GM20431 (cell line): ENCODE measurements around the gene IFNG.

Experiments used
- in situ Hi-C: fragments of 300-500 bp; cut with MseI, MboI; formaldehyde crosslinking; loops from one replicate; pipeline ENCODE4 v1.15.0; 2020; ENCODE audit warnings: low sequenced_read_pairs; ENCODE audit not compliant: unreplicated experiment

Gene IFNG

GRCh38 chr12:68169213-68169889 lies 9.8 kb upstream of the IFNG start:
- in situ Hi-C loops = no loop called here

DNA sequence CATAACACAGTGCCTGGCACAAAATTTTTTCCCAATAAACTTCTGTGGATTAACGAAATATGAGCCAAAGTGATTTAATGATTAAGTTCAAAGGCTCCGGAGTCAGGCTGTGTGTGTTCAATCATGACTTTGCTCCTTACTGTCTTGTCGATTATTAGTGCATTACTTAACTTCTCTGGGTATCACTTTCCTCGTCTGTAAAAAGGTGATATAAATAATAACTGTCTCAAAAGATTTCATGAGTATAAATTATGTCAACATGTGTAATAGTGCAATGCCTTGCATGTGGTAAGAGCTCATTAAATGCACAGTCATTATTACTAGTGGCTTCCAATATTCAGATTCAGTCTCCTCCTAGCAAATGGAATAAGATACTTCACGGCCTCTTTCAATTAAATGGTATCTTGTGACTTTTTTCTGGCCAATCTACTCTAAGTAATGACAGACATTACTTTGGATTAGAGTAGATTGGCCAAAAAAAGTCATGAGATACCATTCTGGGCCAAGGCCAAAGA lies 6.8 kb upstream of the IFNG start:
- in situ Hi-C loops = no loop called here

GRCh38 chr12:68163560-68164081 lies 4.1 kb upstream of the IFNG start:
- in situ Hi-C loops = no loop called here

DNA sequence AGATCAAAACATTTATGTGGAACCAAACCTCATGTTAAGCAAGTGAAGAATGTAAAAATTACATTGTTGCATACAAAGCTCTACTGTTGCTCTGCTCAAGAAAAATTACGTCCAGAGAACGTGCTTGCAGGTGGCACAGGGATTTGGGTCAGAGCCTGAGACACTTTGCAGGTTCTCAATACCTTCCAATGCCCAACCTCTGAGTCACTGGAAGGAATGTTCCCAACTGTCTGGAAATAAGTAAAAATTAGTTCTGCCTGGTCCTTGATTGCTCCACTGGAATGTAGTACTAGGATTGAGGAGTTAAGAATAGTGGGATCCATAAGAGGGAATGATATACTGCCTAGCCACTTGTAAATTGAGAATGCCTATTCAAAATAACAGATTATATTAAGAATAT lies 2.8 kb upstream of the IFNG start:
- in situ Hi-C loops = no loop called here

DNA sequence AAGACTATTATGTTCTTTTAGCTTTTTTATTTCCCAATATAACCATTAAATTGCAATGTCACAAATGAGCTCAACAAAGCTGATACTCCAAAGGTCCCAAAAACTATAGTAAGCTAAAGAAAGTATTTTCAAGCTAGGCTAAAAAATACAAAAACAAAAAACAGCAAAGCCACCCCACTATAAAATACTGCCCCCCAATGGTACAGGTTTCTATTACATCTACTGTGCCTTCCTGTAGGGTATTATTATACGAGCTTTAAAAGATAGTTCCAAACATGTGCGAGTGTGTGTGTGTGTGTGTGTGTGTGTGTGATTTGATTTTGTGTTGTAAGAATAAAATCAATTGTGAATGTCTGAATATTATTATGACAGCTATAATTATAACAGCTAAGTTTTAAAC lies 1.1 kb downstream of the IFNG start:
- in situ Hi-C loops = no loop called here

DNA sequence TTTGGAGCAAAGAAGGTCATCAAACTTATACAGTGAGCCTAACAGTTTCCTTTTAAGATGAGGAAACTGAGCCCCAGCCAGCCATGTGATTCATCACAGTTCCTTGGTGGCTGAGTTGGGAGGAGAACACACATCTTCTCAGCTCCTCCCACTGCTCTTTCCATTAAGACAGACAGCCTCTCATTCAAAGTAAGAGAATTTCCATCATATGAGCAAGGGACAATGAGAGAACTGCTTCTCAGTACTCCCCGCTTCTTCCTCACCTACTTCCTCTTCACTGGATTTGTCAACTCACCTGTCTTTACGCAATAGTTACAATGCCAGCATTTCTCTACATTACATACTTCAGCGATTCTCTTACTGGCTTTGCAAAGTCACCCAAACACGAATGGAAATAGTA lies 2.2 kb downstream of the IFNG start:
- in situ Hi-C loops = no loop called here

- in situ Hi-C loops = no loop called here
Measured at GRCh38 chr12:68156636-68157035, 2.9 kb downstream of the IFNG start.

GRCh38 chr12:68154779-68155178 lies 4.8 kb downstream of the IFNG start:
- in situ Hi-C loops = no loop called here

DNA sequence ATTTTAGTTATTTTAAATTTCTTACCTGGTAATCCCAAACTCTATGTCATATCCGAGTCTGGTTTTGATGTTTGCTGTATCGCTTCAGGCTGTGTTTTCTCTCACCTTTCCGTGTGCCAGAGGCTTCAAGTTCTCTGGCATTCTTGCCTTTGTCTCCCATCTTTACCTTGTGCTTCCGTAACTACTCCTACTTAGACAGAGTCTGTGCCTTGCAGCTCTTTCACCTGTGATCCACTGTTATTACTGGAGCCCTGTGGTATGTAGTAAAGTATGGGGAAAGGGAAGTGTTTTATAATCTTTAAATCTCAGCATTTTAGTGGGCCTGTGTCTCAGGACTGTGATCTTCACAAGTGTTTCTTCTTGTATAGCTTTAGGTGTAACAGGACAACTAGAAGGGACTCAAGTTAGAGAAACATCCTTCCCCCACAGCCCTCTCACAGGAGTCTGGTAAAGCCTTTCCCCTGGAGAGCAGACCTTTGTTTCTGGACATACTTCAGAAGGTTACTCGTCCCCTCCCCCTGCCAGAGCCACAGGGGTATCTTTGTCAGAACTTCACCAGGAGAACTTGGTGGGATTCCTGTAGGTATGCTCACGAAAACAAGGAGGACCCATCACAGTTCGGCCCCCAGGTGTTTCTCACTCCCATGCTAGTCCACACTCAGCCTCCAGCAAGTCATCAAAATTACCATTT lies 11.1 kb downstream of the IFNG start:
- in situ Hi-C loops = no loop called here

DNA sequence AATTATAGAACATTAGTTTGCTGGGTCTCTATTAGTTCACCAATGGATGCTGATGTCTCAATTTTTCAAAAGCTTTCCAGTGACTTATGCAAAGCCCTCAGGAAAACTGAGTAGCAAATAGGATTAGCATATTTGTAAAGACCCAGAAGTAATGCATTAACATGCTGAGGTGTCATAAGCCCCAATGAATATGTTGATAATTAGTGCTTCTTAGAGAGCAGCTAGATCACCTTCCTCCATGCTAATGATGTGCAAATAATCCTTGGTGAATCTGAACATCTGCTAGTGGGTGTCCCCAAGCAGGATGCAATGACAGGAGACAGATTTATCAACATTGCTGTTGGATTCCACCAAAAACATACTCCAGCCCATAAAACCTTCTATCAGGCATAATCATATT lies 19.0 kb downstream of the IFNG start:
- in situ Hi-C loops = no loop called here

DNA sequence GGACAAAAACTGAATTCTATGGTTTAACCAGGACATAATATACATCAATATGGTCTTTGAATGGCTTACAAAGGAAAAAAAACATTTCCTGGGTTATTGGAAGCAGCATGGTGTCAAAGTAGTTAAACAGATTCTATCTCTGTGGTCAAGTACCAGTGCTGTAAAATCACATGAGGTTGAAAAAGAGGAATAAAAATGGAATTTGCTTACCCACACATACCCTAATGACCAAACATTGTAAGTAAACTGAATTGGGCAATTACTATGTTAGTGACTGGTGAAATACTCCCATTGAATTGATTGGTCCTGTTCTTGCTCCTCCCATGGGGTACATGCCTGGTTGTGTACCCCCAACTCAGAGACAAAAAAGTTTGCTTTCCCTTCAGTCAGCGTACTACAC lies 19.6 kb downstream of the IFNG start:
- in situ Hi-C loops = no loop called here

DNA sequence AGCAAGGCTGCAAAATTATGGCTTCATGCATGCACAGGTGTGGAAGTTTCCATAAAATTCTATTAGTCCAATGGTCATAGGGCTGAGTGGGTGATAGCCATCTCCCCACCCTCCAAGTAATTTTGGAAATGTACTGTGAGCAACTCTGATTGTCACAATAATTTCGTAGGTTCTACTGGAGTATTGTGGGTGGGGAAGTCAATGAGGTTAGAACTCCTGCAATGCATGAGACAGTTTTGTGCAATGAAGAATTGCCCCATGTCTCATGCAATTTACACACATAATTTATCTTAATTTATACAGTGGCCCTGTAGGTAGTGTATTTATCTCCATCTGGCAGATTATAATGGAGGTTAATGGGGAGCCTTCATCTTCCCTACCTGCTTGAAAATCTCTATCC lies 20.5 kb downstream of the IFNG start:
- in situ Hi-C loops = no loop called here

DNA sequence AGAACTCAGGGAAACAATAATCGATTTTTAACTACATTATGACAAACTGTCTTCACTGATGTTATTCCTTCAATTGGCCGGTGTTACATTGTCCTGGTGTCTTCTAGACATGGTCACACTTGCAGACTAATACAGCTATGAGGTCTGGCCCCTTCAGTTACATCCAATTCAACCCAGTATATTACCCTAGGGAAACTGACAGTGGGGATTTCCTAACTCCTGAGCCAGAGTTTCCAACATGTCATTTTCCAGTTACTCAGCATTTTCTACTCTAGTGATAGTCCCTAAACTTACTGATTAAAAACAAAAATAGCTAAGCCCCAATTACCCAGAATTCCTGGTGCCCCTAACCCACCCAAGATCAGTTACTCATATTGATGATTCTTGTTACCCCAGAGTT lies 21.1 kb downstream of the IFNG start:
- in situ Hi-C loops = no loop called here

DNA sequence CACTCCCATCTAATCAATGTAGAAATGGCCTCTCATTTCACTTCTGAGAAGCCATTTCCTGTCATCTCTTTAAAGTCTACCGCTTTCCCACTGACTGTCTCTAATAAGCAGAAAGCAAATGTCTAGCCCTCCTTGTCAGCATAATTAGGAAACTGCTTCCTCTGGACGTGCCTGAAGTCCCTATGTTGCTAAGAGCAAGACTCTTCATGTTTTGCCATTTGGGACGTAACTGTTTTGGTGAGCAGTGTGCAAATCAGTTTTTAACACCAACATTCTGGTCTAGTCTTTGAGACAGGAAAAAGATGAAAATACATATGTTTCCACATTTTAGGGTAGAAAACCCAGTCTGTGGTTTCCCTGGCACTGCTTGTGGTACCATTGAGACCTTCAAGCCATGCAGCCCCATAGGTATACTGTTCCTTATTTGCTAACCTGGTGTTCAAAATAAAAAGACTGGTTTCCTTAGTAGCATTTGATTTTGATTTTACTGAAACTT lies 22.2 kb downstream of the IFNG start:
- in situ Hi-C loops = no loop called here

DNA sequence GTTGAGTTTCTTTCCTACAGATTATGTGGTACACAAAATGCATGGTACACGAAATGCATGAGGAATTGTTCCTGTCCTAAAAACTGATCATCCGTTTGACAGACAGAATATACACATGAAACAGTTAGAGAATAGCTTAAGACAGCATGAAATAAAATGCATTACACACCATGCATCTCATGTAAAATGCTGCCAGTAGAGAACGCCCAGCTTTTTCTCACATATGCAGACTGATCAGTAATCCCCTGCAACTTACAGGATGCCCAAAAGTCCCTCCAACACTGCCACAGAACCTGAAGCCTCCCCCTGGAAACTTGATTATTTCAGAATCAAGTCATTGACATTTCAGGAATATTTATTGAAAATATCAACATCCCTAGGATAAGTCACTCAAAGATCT lies 24.0 kb downstream of the IFNG start:
- in situ Hi-C loops = no loop called here

- in situ Hi-C loops = no loop called here
Measured at GRCh38 chr12:68131867-68132414, 27.6 kb downstream of the IFNG start.

DNA sequence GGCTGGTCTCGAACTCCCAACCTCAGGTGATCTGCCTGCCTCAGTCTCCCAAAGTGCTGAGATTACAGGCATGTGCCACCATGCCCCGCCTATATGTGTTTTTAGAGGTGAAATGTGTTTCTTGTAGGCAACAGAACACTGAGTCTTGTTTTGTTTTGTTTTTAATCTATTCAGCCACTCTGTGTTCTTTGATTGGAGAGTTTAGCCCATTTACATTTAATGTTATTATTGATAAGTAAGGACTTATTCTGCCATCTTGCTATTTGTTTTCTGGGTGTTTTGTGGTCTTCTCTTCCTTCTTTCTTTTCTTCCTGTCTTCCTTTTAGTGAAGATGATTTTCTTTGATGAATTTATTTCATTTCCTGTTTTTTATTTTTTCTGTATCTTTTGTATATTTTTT lies 29.6 kb downstream of the IFNG start:
- in situ Hi-C loops = no loop called here

- in situ Hi-C loops = no loop called here
Measured at GRCh38 chr12:68122236-68122920, 37.2 kb downstream of the IFNG start.

GRCh38 chr12:68121143-68121542 lies 38.4 kb downstream of the IFNG start:
- in situ Hi-C loops = no loop called here

GRCh38 chr12:68119724-68120211 lies 39.8 kb downstream of the IFNG start:
- in situ Hi-C loops = no loop called here
